WERI-Rb-1 (cell line): ENCODE data around the gene ST6GALNAC3.

Experiments
- DNase-seq: peaks from one replicate; pipeline ENCODE4 v3.0.0-alpha.2; 2020
- H3K27ac ChIP-seq: fragments of 250-450 bp; sonication (Bioruptor Pico); 2 replicates; pipeline ENCODE4 v1.5.1; 2020; ENCODE audit warnings: mild to moderate bottlenecking, moderate library complexity
- H3K27me3 ChIP-seq: fragments of 250-450 bp; sonication (Bioruptor Pico); 2 replicates; pipeline ENCODE4 v1.5.1; 2021; ENCODE audit warnings: mild to moderate bottlenecking, low read depth, moderate library complexity; ENCODE audit not compliant: insufficient read depth, severe bottlenecking
- H3K36me3 ChIP-seq: fragments of 250-450 bp; sonication (Bioruptor Pico); 2 replicates; pipeline ENCODE4 v1.5.1; 2020; ENCODE audit warnings: mild to moderate bottlenecking, moderate library complexity
- H3K4me3 ChIP-seq: 2 replicates; pipeline ENCODE4 v1.5.1; 2011; ENCODE audit warnings: low read depth, mild to moderate bottlenecking, control low read depth, low read length
- H3K9me3 ChIP-seq: fragments of 250-450 bp; sonication (Bioruptor Pico); 2 replicates; pipeline ENCODE4 v1.5.1; 2021; ENCODE audit warnings: mild to moderate bottlenecking, moderate library complexity; ENCODE audit not compliant: severe bottlenecking
- TF ChIP-seq, protein P1 (sequence below): IDR thresholded peaks from 2 replicates; pipeline ENCODE4 v1.5.1; 2011; ENCODE audit warnings: low read depth, mild to moderate bottlenecking, control low read depth, inconsistent platforms, low read length

The ST6GALNAC3 gene

DNA sequence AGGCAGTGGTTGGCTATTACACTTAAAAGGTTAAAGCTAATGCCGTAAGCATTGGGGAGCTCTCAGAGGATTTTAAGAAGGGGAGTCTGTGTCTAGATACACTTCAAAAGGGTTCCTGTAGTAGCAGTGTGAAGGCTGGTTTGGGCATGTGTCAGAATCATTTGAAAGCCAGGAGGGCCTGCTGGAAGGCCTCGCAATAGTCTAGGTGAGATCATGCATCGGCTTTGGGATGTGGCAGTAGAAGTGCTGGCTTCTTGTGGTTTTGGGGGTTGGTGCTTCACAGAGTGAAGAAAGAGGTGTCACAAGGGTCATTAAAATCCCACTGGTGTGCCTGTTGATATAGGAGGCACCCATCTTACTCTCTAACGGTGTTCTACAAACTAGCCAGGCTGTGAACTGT is 85.7 kb downstream of the ST6GALNAC3 start:
- Histone ChIP-seq H3K4me3 (no peak overlapping the region), H3K27me3 (no peaks in the 10 kb centered on the region), H3K27ac (no peak overlapping the region), H3K9me3 (no peaks in the 10 kb centered on the region), H3K36me3 (no peaks in the 10 kb centered on the region)
- DNase-seq: no peak
- TF ChIP-seq, protein P1, sequence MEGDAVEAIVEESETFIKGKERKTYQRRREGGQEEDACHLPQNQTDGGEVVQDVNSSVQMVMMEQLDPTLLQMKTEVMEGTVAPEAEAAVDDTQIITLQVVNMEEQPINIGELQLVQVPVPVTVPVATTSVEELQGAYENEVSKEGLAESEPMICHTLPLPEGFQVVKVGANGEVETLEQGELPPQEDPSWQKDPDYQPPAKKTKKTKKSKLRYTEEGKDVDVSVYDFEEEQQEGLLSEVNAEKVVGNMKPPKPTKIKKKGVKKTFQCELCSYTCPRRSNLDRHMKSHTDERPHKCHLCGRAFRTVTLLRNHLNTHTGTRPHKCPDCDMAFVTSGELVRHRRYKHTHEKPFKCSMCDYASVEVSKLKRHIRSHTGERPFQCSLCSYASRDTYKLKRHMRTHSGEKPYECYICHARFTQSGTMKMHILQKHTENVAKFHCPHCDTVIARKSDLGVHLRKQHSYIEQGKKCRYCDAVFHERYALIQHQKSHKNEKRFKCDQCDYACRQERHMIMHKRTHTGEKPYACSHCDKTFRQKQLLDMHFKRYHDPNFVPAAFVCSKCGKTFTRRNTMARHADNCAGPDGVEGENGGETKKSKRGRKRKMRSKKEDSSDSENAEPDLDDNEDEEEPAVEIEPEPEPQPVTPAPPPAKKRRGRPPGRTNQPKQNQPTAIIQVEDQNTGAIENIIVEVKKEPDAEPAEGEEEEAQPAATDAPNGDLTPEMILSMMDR: no peak

DNA sequence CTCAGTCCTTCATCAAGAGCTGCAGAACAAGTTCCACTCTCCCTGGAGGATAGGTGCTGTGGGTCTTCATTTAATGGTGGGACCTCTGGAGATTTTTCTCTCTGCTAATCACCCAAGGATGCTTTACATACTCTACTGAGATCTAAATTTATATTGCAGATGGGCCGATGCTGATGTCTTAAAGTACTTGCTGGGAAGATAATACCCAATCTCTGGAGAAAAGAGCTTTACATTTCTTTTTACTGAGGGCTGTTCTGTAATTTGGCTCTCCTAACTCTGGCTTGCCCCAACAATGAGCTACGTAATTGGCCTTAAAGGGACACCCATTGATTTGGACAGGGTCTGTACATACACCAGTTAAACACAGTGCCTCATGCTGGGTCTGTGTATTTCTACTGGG is 86.9 kb downstream of the ST6GALNAC3 start:
- H3K4me3 ChIP-seq: no peak overlapping the region
- H3K27ac ChIP-seq: no peak overlapping the region
- no peaks in the 10 kb centered on the region for H3K27me3 ChIP-seq
- no peak for DNase-seq
- H3K9me3 ChIP-seq: no peaks in the 10 kb centered on the region
- TF ChIP-seq, protein P1: no peak
- no peaks in the 10 kb centered on the region for H3K36me3 ChIP-seq

DNA sequence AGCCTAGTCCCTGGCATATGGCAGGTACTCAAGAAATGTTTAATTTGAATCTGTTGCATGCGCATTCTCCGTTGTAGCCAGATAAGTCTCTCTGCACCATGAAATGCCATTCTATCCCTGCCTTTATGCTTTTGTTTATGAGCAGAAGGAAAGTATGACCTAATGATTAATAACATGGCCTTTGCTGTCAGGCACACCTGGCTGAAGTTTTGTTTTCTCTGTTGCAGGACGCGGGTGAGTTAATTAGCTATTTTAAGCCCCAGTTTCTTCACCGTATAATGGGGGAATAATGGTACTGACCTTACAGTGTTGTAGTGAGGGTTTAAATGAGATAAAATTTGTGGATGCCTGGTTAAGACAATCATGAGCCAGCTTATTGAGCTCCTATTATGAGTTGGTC is 87.7 kb downstream of the ST6GALNAC3 start:
- H3K4me3 ChIP-seq: no peak overlapping the region
- no peaks in the 10 kb centered on the region for H3K9me3 ChIP-seq
- no peaks in the 10 kb centered on the region for H3K36me3 ChIP-seq
- no peak for DNase-seq
- H3K27me3 ChIP-seq: no peaks in the 10 kb centered on the region
- no peak overlapping the region for H3K27ac ChIP-seq
- TF ChIP-seq, protein P1: no peak

DNA sequence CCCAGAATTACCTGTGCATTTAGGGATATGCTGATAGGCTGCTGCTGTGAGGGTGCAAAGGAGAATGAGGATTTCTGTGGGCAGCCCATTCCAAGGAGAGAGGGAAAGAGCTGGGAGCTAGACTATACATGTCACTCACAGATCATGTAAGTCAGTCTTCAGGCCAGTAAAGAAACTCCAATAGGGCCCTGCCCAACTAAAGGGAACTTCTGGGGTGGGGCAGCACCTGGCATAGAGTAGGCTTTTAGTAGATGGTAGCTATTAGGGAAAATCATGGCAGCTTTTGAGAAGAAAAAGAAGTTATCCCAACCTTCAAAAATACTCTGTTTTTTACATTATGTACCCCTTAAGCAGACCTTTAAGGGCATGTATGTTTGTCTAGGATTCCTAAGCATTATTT is 89.6 kb downstream of the ST6GALNAC3 start:
- H3K4me3 ChIP-seq: no peak overlapping the region
- TF ChIP-seq, protein P1: no peak
- no peak overlapping the region for H3K27ac ChIP-seq
- no peak for DNase-seq
- H3K9me3 ChIP-seq: no peaks in the 10 kb centered on the region
- no peaks in the 10 kb centered on the region for H3K36me3 ChIP-seq
- no peaks in the 10 kb centered on the region for H3K27me3 ChIP-seq

DNA sequence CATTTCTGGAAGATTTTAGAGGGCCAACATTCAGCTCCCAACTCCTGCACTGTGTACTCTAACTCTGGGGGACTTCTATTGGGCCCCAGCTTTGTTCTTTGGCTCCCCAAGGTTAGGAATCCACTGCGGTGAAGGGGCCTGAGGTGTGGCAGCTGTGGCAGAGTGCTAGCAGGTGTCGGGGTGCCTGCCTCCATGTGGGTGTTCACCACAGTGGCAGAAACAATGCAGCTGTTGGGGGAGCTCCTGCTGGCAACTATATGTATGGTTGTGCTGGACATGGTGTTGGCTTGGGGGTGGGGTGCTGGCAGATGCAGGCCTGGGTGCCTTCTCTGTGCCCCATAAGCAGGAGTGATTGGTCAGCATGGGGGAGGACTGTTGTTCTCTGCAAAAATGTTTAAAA is 95.5 kb downstream of the ST6GALNAC3 start:
- TF ChIP-seq, protein P1: no peak
- Histone ChIP-seq H3K9me3 (peaks cover 6% of the 10 kb centered on the region), H3K4me3 (no peak overlapping the region), H3K36me3 (no peaks in the 10 kb centered on the region), H3K27me3 (no peaks in the 10 kb centered on the region), H3K27ac (no peak overlapping the region)
- no peak for DNase-seq

DNA sequence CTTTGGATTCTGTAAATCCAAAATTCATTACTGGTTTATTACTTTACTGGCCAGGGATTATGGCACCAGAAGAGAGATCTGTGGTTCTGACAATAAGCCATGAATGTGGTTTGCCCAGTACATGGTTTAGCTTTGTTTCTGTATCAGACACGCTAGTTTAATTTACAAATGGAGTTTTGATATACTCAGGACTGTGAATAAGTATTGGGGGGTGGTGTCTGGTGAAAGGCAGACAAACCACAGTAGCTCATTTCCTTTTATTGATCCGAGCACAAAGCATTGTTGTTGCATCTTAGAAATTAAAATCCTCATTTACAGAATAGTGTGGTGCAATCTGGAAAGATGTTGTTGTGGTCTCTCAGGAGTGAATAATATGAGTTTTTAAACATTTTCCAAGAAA is 96.0 kb downstream of the ST6GALNAC3 start:
- Histone ChIP-seq H3K27me3 (no peaks in the 10 kb centered on the region), H3K4me3 (no peak overlapping the region), H3K9me3 (peaks cover 6% of the 10 kb centered on the region), H3K36me3 (no peaks in the 10 kb centered on the region), H3K27ac (no peak overlapping the region)
- TF ChIP-seq, protein P1: no peak
- DNase-seq: no peak
